Endothelial cell of umbilical vein (primary cell): ENCODE results near the gene TARBP1. TPM values are rescaled to one million over a fixed set of nuclear protein-coding genes. Genes with fewer than 3 reads are reported as not detected.

ENCODE experiments used
- BruUV-seq: library from RNA; stranded (reverse); fragments of 400-500 nt; replicated peaks from 2 replicates; lab custom pipeline; 2021; lab: Mats Ljungman, UMichigan
- CTCF ChIA-PET: fragments of 300-600, 350-600 bp; sonication (Branson Sonifier 250); formaldehyde crosslinking; loops from one replicate; lab custom pipeline; 2021; ENCODE audit warnings: antibody characterized with exemption, inconsistent platforms; lab: Charles Lee
- POLR2A ChIA-PET: fragments of 300-600, 350-600 bp; sonication (Branson Sonifier 250); formaldehyde crosslinking; loops from one replicate; lab custom pipeline; 2021; ENCODE audit warnings: antibody characterized with exemption, inconsistent platforms; lab: Charles Lee
- DNase-seq: peaks from one replicate; pipeline ENCODE4 v3.0.0-alpha.2; 2011; ENCODE audit warnings: low read depth, low spot score
- FAIRE-seq: peaks from 2 replicates; lab custom pipeline; 2011; peaks lifted over from hg19 to GRCh38; lab: Jason Lieb, UNC
- H2AFZ ChIP-seq: 2 replicates; pipeline ENCODE4 v1.6.0; 2012; ENCODE audit warnings: low read depth, low read length, control low read depth, inconsistent platforms
- H3K27ac ChIP-seq: 2 replicates; pipeline ENCODE4 v1.5.1; 2011; ENCODE audit warnings: low read depth, mild to moderate bottlenecking, control low read depth, low read length, moderate library complexity; ENCODE audit not compliant: insufficient read depth
- H3K27me3 ChIP-seq, 2 experiments: 2 replicates each; pipeline versions ENCODE4 v1.6.0 to v1.6.1; 2011; ENCODE audit warnings: low read length in 2 of 2, mixed read lengths in 1 of 2; ENCODE audit not compliant: control insufficient read depth in 2 of 2, insufficient read depth in 2 of 2
- H3K36me3 ChIP-seq, 2 experiments: 2 replicates in 1 of 2; 3 replicates in 1 of 2; pipeline ENCODE4 v1.5.1; 2011; ENCODE audit warnings: low read length in 2 of 2, mild to moderate bottlenecking in 1 of 2, moderate library complexity in 1 of 2; ENCODE audit not compliant: control insufficient read depth in 2 of 2, insufficient read depth in 2 of 2; ENCODE audit errors: extremely low read depth in 1 of 2
- H3K4me1 ChIP-seq: 3 replicates; pipeline ENCODE4 v1.5.1; 2011; ENCODE audit warnings: mild to moderate bottlenecking, low read length; ENCODE audit not compliant: control insufficient read depth, insufficient read depth; ENCODE audit errors: extremely low read depth
- H3K4me2 ChIP-seq: 2 replicates; pipeline ENCODE4 v1.6.1; 2011; ENCODE audit warnings: low read length, control low read depth, mixed read lengths; ENCODE audit not compliant: insufficient read depth
- H3K4me3 ChIP-seq, 3 experiments: fragments of 200-600 bp in 1 of 3; sonication (generic), shearing (Covaris generic) in 1 of 3; replicated peaks in 1 of 3; 2 replicates each; pipeline ENCODE4 v1.5.1; 2011 to 2016; ENCODE audit warnings: control low read depth in 3 of 3, low read length in 3 of 3, mild to moderate bottlenecking in 2 of 3, inconsistent platforms in 1 of 3, low read depth in 1 of 3, moderate library complexity in 1 of 3; ENCODE audit not compliant: insufficient read depth in 1 of 3
- H3K79me2 ChIP-seq: 2 replicates; pipeline ENCODE4 v1.6.0; 2012; ENCODE audit warnings: low read length, inconsistent platforms; ENCODE audit not compliant: control insufficient read depth, insufficient read depth
- H3K9ac ChIP-seq: replicated peaks from 2 replicates; pipeline ENCODE3; 2011; ENCODE audit warnings: low read length, control low read depth; ENCODE audit not compliant: insufficient read depth; ENCODE audit errors: extremely low read depth
- H3K9me1 ChIP-seq: replicated peaks from 3 replicates; pipeline ENCODE4 v1.6.0; 2011; ENCODE audit warnings: mild to moderate bottlenecking, low read length; ENCODE audit not compliant: control insufficient read depth, insufficient read depth; ENCODE audit errors: extremely low read depth
- H3K9me3 ChIP-seq: replicated peaks from 2 replicates; pipeline ENCODE4 v1.5.1; 2012; ENCODE audit warnings: low read length, inconsistent platforms; ENCODE audit not compliant: control insufficient read depth, insufficient read depth
- H4K20me1 ChIP-seq: replicated peaks from 2 replicates; pipeline ENCODE3; 2011; ENCODE audit warnings: mild to moderate bottlenecking, low read length; ENCODE audit not compliant: control insufficient read depth, insufficient read depth; ENCODE audit errors: extremely low read depth
- EZH2 ChIP-seq: IDR thresholded peaks from 2 replicates; pipeline ENCODE4 v1.6.1; 2012; ENCODE audit warnings: borderline replicate concordance, low read depth, mild to moderate bottlenecking, moderate library complexity, low read length, inconsistent platforms; ENCODE audit not compliant: severe bottlenecking
- FOS ChIP-seq: IDR thresholded peaks from 2 replicates; pipeline ENCODE4 v1.6.1; 2011; ENCODE audit warnings: mild to moderate bottlenecking, low read length, moderate library complexity, borderline replicate concordance; ENCODE audit not compliant: insufficient read depth
- GATA2 ChIP-seq: IDR thresholded peaks from 2 replicates; pipeline ENCODE4 v1.7.0; 2011; ENCODE audit warnings: low read depth, mild to moderate bottlenecking, moderate library complexity, mixed read lengths, low read length; ENCODE audit not compliant: insufficient read length, insufficient read depth
- JUN ChIP-seq: IDR thresholded peaks from 2 replicates; pipeline ENCODE4 v1.6.1; 2011; ENCODE audit warnings: borderline replicate concordance, low read depth; ENCODE audit not compliant: insufficient read length, insufficient read depth
- MYC ChIP-seq: IDR thresholded peaks from one replicate; pipeline ENCODE4 v1.6.1; 2011; ENCODE audit warnings: mild to moderate bottlenecking, low read depth, low read length
- POLR2A ChIP-seq: IDR thresholded peaks from 2 replicates; pipeline ENCODE4 v1.6.1; 2012; ENCODE audit warnings: low read depth, mild to moderate bottlenecking, control low read depth, low read length
- POLR2AphosphoS5 ChIP-seq: IDR thresholded peaks from 2 replicates; pipeline ENCODE4 v1.6.1; 2012; ENCODE audit warnings: low read depth, mild to moderate bottlenecking, control low read depth, low read length, moderate library complexity; ENCODE audit not compliant: insufficient read depth
- dilution Hi-C: fragments of 300-500 bp; cut with MboI; formaldehyde crosslinking; loops from one replicate; pipeline ENCODE4 v1.15.0; 2019; ENCODE audit warnings: low sequenced_read_pairs; ENCODE audit not compliant: extremely low pct_ligation_motif_present
- intact Hi-C: fragments of 100-400 bp; cut with micrococcal nuclease; formaldehyde crosslinking; loops from one replicate; pipeline ENCODE4 v1.10.0; 2022
- polyA plus RNA-seq, 4 experiments: library from polyadenylated mRNA; depleted of rRNA in 3 of 4; stranded (reverse) in 3 of 4; unstranded in 1 of 4; fragments of >200 nt; gene quantifications; 2 replicates each; pipeline versions ENCODE4 v1.2.1 to v1.2.3, GENCODE V29; 2011 to 2012; ENCODE audit warnings: missing spikeins in 1 of 4
- total RNA-seq: library from RNA; stranded (reverse); gene quantifications from 2 replicates; pipeline ENCODE4 v1.2.3, GENCODE V29; 2021
- TF ChIP-seq, protein P1 (sequence below): IDR thresholded peaks from 2 replicates; pipeline ENCODE4 v1.6.1; 2011; ENCODE audit not compliant: insufficient read depth, insufficient read length
- TF ChIP-seq, protein P2 (sequence below), 2 donors: IDR thresholded peaks; 1 replicate in 1 of 2; 2 replicates in 1 of 2; pipeline ENCODE4 v1.5.1; 2011; ENCODE audit warnings: low read length in 2 of 2, mild to moderate bottlenecking in 2 of 2, moderate library complexity in 2 of 2, control low read depth in 1 of 2, inconsistent platforms in 1 of 2, low read depth in 1 of 2; ENCODE audit not compliant: insufficient read depth in 1 of 2; ENCODE audit errors: extremely low read depth in 1 of 2

TARBP1 gene
- total and polyA plus RNA-seq, 2 donors (not counting 3 experiments of a cell fraction or from before 2014, with no cell fraction given), result 17.3 to 23.4 TPM

DNA sequence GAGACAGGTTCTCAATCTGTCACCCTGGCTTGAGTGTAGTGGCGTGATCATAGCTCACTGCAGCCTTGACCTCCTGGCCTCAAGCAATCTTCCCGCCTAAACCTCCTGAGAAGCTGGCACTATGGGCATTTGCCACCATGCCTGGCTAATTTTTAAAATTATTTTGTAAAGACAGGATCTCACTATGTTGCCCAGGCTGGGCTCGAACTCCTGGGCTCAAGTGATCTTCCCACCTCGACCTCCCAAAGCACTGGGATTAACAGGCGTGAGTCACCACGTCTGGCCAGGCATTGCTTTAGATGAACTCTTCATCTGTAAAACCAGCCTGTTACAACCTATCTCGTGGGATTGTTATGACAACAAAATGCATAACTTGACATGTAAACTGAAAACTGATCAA lies 103.3 kb downstream of the TARBP1 start:
- dilution Hi-C loops (no loop called here), intact Hi-C loops (no loop called here)
- BruUV-seq, result no TSS peak
- H3K9ac ChIP-seq, result no peak overlapping the region
- no peak overlapping the region for H2AFZ ChIP-seq
- DNase-seq, result no peak
- no peaks in the 10 kb centered on the region for H3K9me3 ChIP-seq
- peaks cover 14 to 18% of the 10 kb centered on the region in 2 experiments for H3K36me3 ChIP-seq
- H3K4me1 ChIP-seq, result peaks cover 12% of the 10 kb centered on the region
- H3K27ac ChIP-seq, result no peak overlapping the region
- H4K20me1 ChIP-seq, result no peaks in the 10 kb centered on the region
- TF ChIP-seq GATA2, result no peak
- TF ChIP-seq, protein P1, sequence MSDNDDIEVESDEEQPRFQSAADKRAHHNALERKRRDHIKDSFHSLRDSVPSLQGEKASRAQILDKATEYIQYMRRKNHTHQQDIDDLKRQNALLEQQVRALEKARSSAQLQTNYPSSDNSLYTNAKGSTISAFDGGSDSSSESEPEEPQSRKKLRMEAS, result no peak
- no peak for TF ChIP-seq JUN
- no peak for TF ChIP-seq EZH2
- no peak for TF ChIP-seq POLR2AphosphoS5
- TF ChIP-seq MYC, result no peak
- TF ChIP-seq POLR2A, result no peak
- TF ChIP-seq FOS, result no peak
- TF ChIP-seq, protein P2, sequence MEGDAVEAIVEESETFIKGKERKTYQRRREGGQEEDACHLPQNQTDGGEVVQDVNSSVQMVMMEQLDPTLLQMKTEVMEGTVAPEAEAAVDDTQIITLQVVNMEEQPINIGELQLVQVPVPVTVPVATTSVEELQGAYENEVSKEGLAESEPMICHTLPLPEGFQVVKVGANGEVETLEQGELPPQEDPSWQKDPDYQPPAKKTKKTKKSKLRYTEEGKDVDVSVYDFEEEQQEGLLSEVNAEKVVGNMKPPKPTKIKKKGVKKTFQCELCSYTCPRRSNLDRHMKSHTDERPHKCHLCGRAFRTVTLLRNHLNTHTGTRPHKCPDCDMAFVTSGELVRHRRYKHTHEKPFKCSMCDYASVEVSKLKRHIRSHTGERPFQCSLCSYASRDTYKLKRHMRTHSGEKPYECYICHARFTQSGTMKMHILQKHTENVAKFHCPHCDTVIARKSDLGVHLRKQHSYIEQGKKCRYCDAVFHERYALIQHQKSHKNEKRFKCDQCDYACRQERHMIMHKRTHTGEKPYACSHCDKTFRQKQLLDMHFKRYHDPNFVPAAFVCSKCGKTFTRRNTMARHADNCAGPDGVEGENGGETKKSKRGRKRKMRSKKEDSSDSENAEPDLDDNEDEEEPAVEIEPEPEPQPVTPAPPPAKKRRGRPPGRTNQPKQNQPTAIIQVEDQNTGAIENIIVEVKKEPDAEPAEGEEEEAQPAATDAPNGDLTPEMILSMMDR (IDR thresholded peaks at IDR 0.05; ENCODE audit: extremely low read depth in 1 of 2, insufficient read depth in 1 of 2, low read depth in 1 of 2, low read length in 2 of 2), result no peak
- H3K4me3 ChIP-seq, result no peak overlapping the region
- ChIA-PET POLR2A (no interaction called here), CTCF (no interaction called here)
- H3K79me2 ChIP-seq, result peaks cover 20% of the 10 kb centered on the region
- no peaks in the 10 kb centered on the region for H3K27me3 ChIP-seq
- H3K9me1 ChIP-seq, result no peaks in the 10 kb centered on the region
- H3K4me2 ChIP-seq, result no peak overlapping the region
- FAIRE-seq, result no peak
